Liver (tissue), 9 donors: ENCODE results near the gene FEV. TPM values are rescaled to one million over a fixed set of nuclear protein-coding genes. Genes with fewer than 3 reads are reported as not detected.

Experiments
- DNase-seq: peaks from one replicate; pipeline ENCODE4 v3.0.0-alpha.2; 2017; ENCODE audit warnings: low spot score
- H3K27ac ChIP-seq, 2 donors: one replicate each; pipeline ENCODE4 v1.7.0; 2013; ENCODE audit warnings: inconsistent platforms in 2 of 2, low read length in 2 of 2, control low read depth in 1 of 2, low read depth in 1 of 2, mild to moderate bottlenecking in 1 of 2
- H3K27me3 ChIP-seq, 4 donors: one replicate each; pipeline versions ENCODE4 v1.6.1 to v1.7.0; 2013; ENCODE audit warnings: low read length in 3 of 4, inconsistent platforms in 1 of 4, mild to moderate bottlenecking in 1 of 4, moderate library complexity in 1 of 4; ENCODE audit not compliant: control insufficient read depth in 4 of 4, insufficient read depth in 4 of 4
- H3K36me3 ChIP-seq, 4 donors: one replicate each; pipeline versions ENCODE4 v1.6.1 to v1.7.0; 2013; ENCODE audit warnings: low read length in 3 of 4, mild to moderate bottlenecking in 3 of 4, low read depth in 1 of 4, moderate library complexity in 1 of 4; ENCODE audit not compliant: control insufficient read depth in 4 of 4, insufficient read depth in 3 of 4
- H3K4me1 ChIP-seq, 4 donors: one replicate each; pipeline versions ENCODE4 v1.6.1 to v1.7.0; 2013; ENCODE audit warnings: low read length in 3 of 4, mild to moderate bottlenecking in 3 of 4, moderate library complexity in 1 of 4; ENCODE audit not compliant: control insufficient read depth in 4 of 4, insufficient read depth in 4 of 4
- H3K4me3 ChIP-seq, 3 donors: one replicate each; pipeline versions ENCODE4 v1.6.1 to v1.7.0; 2013; ENCODE audit warnings: low read length in 3 of 3, control low read depth in 1 of 3, low read depth in 1 of 3, mild to moderate bottlenecking in 1 of 3
- H3K9ac ChIP-seq, 2 donors: one replicate each; pipeline ENCODE4 v1.7.0; 2013; ENCODE audit warnings: low read length in 2 of 2, mild to moderate bottlenecking in 2 of 2, moderate library complexity in 2 of 2, control low read depth in 1 of 2, low read depth in 1 of 2
- H3K9me3 ChIP-seq, 4 donors: one replicate each; pipeline versions ENCODE4 v1.6.1 to v1.7.0; 2013; ENCODE audit warnings: low read length in 3 of 4; ENCODE audit not compliant: control insufficient read depth in 4 of 4
- CTCF ChIP-seq: fragments of 150-350 bp; IDR thresholded peaks from 2 replicates; pipeline ENCODE4 v1.5.1; 2017; ENCODE audit warnings: improper control_type of control experiment, low read depth, low read length; ENCODE audit not compliant: missing input control
- FOXA1 ChIP-seq: IDR thresholded peaks from 2 replicates; pipeline ENCODE4 v1.6.1; 2016; ENCODE audit warnings: antibody characterized with exemption
- FOXA2 ChIP-seq: IDR thresholded peaks from 2 replicates; pipeline ENCODE4 v1.6.1; 2016; ENCODE audit warnings: antibody characterized with exemption
- GABPA ChIP-seq, 2 donors: IDR thresholded peaks in 1 of 2; conservative IDR thresholded peaks in 1 of 2; 2 replicates each; pipeline ENCODE4 v1.6.1; 2016; ENCODE audit warnings: antibody characterized with exemption in 2 of 2, mild to moderate bottlenecking in 1 of 2, moderate library complexity in 1 of 2
- HNF4A ChIP-seq, 2 donors: conservative IDR thresholded peaks; 2 replicates each; pipeline ENCODE4 v1.6.1; 2016; ENCODE audit warnings: antibody characterized with exemption in 2 of 2, mild to moderate bottlenecking in 2 of 2
- JUND ChIP-seq, 2 donors: IDR thresholded peaks; 2 replicates each; pipeline ENCODE4 v1.6.1; 2016; ENCODE audit warnings: antibody characterized with exemption in 2 of 2
- MAX ChIP-seq: IDR thresholded peaks from 2 replicates; pipeline ENCODE4 v1.6.1; 2016; ENCODE audit warnings: antibody characterized with exemption
- RAD21 ChIP-seq, 2 donors: IDR thresholded peaks; 2 replicates each; pipeline ENCODE4 v1.6.1; 2016; ENCODE audit warnings: antibody characterized with exemption in 2 of 2, mild to moderate bottlenecking in 2 of 2
- REST ChIP-seq: IDR thresholded peaks from 2 replicates; pipeline ENCODE4 v1.6.1; 2016; ENCODE audit warnings: antibody characterized with exemption, mild to moderate bottlenecking
- RXRA ChIP-seq, 2 donors: IDR thresholded peaks; 2 replicates each; pipeline ENCODE4 v1.6.1; 2017 to 2018; ENCODE audit warnings: antibody characterized with exemption in 2 of 2, mild to moderate bottlenecking in 1 of 2
- TAF1 ChIP-seq: conservative IDR thresholded peaks from 2 replicates; pipeline ENCODE4 v1.6.1; 2016; ENCODE audit warnings: antibody characterized with exemption, mild to moderate bottlenecking
- YY1 ChIP-seq: IDR thresholded peaks from 2 replicates; pipeline ENCODE4 v1.6.1; 2016; ENCODE audit warnings: antibody characterized with exemption, mild to moderate bottlenecking
- WGBS: extraction: QIAGEN DNeasy Blood & Tissue Kit; methylation state at CpG from one replicate; pipeline ENCODE4 v1.1.7; 2013; 5-methylcytosine and 5-hydroxymethylcytosine counted together
- polyA plus RNA-seq, 2 donors: library from polyadenylated mRNA; stranded (reverse) in 1 of 2; unstranded in 1 of 2; fragments of 200-250 nt in 1 of 2; fragments of >200 nt in 1 of 2; fragmentation: Nextera tagmentation in 1 of 2; extraction: Ambion mirVana in 1 of 2; gene quantifications; one replicate each; pipeline versions ENCODE4 v1.2.1 to v1.2.3, GENCODE V29; 2013 to 2015
- total RNA-seq, 2 donors: library from RNA; depleted of rRNA; stranded (reverse); fragments of >200 nt; gene quantifications; one replicate each; pipeline ENCODE4 v1.2.3, GENCODE V29; 2014
- donor health status: healthy.
- donor health status: healthy.
- donor health status: healthy.
- donor health status: healthy.
- donor health status: healthy.

The FEV gene
- total and polyA plus RNA-seq, 4 donors, result not detected

- no peak for TF ChIP-seq REST
- TF ChIP-seq JUND (IDR thresholded peaks at IDR 0.05), result no peak
- no peak for TF ChIP-seq FOXA2
These were observed 40.9 kb upstream of the FEV start (continued) for GRCh38 chr2:219025637-219026585.

- 84% methylated on average over 11 of the region's 11 CpGs for WGBS
- no peaks in the 10 kb centered on the region for H3K4me1 ChIP-seq
- no peak for DNase-seq
- H3K4me3 ChIP-seq, result no peak overlapping the region
- no peak overlapping the region for H3K27ac ChIP-seq
- no peaks in the 10 kb centered on the region for H3K36me3 ChIP-seq
- H3K9ac ChIP-seq, result no peak overlapping the region
- TF ChIP-seq MAX, result no peak
- no peak for TF ChIP-seq CTCF
- TF ChIP-seq GABPA (IDR thresholded peaks at IDR 0.05 in 1 of 2, conservative IDR thresholded peaks at IDR 0.05 in 1 of 2), result no peak
- no peak for TF ChIP-seq FOXA1
- no peak for TF ChIP-seq YY1
- H3K27me3 ChIP-seq, result no peaks in the 10 kb centered on the region
- H3K9me3 ChIP-seq, result no peaks in the 10 kb centered on the region
These were observed 39.1 kb upstream of the FEV start for GRCh38 chr2:219024059-219024458.

- no peak overlapping the region for H3K27ac ChIP-seq
- H3K27me3 ChIP-seq, result no peaks in the 10 kb centered on the region
- TF ChIP-seq JUND (IDR thresholded peaks at IDR 0.05), result no peak
- TF ChIP-seq HNF4A (conservative IDR thresholded peaks at IDR 0.05), result no peak
- TF ChIP-seq GABPA (IDR thresholded peaks at IDR 0.05 in 1 of 2, conservative IDR thresholded peaks at IDR 0.05 in 1 of 2), result no peak
- no peak for TF ChIP-seq TAF1
- no peak for TF ChIP-seq FOXA1
- TF ChIP-seq CTCF, result no peak
- TF ChIP-seq RAD21 (IDR thresholded peaks at IDR 0.05), result no peak
- no peak for TF ChIP-seq RXRA (IDR thresholded peaks at IDR 0.05)
- TF ChIP-seq REST, result no peak
- TF ChIP-seq YY1, result no peak
- TF ChIP-seq FOXA2, result no peak
- H3K9me3 ChIP-seq, result no peaks in the 10 kb centered on the region
- no peaks in the 10 kb centered on the region for H3K36me3 ChIP-seq
- no peaks in the 10 kb centered on the region for H3K4me1 ChIP-seq
- no peak overlapping the region for H3K4me3 ChIP-seq
- H3K9ac ChIP-seq, result no peak overlapping the region
- 81% methylated on average over 12 of the region's 12 CpGs for WGBS
- DNase-seq, result no peak
These were observed 38.1 kb upstream of the FEV start for GRCh38 chr2:219023045-219023605.
